NCI-H510A treated with DMSO at 0.1 percent for 48 hours (cell line): Measurements from ENCODE around the gene HEXA.
"Not testable (repeated sequence)": the region's sequence is repeated elsewhere in the genome, so short reads cannot be mapped to it uniquely, and the experiment has no call there.

ENCODE experiments used
- DNase-seq: peaks from one replicate; lab custom pipeline; 2025; lab: John Stamatoyannopoulos, UW

HEXA gene

GRCh38 chr15:72375846-72376581, at the start of gene HEXA:
Gene HEXA, minus strand, starts transcription at chr15:72376014. Its CDS starts 42 bp downstream, at chr15:72375972.
- peak; percentile 77 for DNase-seq

DNA sequence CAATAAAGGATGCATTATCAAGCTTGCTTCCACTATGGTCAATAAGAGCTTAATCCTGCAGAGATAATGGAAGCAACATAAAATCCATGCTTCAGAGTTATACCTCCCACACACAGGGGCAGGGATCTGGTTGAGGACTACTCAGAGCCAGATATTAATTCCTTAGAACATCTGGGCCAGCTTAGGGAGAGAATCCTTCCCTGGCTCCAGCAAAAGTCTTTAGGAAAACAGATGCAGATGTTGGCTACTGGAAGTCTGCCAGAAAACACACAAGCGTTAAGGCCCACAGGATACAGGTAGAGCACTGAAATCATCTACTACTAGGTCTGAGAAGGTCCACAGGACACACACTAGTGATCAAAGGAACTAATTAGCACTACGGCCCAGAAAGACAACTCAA, 47.4 kb upstream of the HEXA start:
- DNase-seq: no peak

GRCh38 chr15:72421484-72421883, 45.7 kb upstream of the HEXA start:
- DNase-seq: no peak

DNA sequence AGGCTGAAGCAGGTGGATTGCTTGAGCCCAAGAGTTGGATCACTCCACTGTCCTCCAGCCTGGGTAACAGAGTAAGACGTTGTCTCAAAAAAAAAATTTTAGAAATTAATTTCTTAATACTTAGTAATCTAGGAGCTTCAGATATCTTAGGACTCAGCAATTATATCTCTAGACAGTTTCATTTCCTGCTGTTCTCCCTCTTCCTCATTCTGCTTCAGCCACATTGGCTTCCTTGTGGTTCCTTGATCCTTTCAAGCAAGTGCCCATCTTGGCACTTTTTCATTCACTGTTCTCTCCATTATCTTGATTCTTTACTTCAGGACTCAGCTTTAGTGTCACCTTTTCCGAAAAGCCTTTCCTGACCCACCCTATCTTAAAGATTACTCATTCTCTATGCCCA, 44.8 kb upstream of the HEXA start:
- DNase-seq: no peak

GRCh38 chr15:72419768-72420167, 44.0 kb upstream of the HEXA start:
- DNase-seq: not testable (repeated sequence)

DNA sequence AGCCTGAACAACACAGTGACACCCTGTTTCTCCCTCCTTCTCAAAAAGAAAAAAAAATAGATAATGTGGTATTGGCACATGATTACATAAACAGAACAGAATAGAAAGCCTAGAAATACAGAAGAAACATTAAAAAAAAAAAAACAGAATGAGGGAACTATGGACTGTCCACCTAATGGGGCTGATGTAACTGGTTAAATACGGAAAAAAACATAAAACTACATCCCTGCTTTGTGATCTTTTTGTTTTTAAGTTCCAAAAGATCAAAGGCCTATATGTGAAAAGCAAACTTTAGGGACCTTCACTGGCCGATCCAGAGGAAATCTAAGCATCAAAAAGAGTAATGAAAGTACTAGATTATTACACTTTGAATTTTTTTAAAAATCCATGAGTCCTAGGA, 39.5 kb upstream of the HEXA start:
- DNase-seq: no peak

DNA sequence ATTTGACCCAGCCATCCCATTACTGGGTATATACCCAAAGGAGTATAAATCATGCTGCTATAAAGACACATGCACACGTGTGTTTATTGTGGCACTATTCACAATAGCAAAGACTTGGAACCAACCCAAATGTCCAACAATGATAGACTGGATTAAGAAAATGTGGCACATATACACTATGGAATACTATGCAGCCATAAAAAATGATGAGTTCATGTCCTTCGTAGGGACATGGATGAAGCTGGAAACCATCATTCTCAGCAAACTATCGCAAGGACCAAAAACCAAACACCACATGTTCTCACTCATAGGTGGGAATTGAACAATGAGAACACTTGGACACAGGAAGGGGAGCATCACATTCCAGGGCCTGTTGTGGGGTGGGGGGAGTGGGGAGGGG, 37.5 kb upstream of the HEXA start:
- not testable (repeated sequence) for DNase-seq

GRCh38 chr15:72411544-72411943, 35.7 kb upstream of the HEXA start:
- no peak for DNase-seq

GRCh38 chr15:72411111-72411510, 35.3 kb upstream of the HEXA start:
- DNase-seq: no peak

DNA sequence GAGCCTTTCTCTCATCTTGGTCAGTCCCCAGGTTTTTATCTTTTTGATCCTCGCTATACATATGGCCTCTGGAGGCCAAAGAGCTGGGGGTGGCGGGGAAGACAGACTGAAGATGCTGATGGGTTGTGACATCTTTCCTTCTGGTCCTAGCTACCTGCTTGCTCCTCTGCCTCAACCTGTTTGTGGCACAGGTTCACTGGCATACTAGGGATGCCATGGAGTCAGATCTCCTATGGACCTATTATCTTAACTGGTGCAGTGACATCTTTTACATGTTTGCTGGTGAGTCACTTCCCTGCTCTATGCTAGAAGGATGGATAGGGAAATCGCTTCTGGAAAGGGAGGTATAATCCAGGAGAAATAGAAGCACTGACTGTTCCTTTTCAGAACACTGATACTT, 31.1 kb upstream of the HEXA start:
- DNase-seq: no peak

GRCh38 chr15:72404841-72405240, 29.0 kb upstream of the HEXA start:
- DNase-seq: no peak

DNA sequence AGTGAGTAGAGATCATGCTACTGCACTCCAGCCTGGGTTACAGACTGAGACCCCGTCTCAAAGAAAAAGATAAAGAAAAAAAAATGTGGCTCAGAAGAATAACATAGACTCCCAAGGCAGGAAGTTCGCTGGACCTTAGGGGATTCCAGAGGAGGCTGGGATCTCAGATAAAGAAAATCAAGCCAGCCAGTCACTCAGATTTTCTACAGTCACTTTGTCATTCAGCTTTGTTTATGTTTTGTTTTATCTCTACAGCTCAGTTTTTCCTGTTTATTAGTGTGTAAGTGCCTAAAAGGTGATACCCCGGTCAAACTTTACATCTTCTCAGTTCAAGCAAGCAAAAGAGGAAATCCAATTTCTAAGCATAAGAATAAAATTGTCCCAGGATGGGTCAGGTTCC, 28.5 kb upstream of the HEXA start:
- DNase-seq: no peak

DNA sequence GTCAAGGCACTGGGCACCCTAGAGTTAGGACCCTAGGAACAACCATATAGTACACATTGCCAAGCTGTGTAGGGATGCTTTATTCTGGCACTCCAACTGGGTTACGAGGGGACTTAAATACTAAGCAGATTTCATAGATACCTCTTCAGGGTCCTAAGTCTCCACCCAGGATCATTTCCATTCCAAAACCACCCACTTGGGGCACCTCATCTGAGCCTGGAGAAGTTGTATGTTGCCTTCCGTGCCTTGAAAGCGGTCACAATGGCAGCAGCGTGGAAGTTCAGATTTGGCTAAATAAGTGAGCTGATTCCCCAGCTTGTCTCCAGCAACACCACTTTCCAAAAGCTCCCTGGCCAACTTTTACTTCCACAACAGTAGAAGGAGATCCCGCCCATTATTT, 26.9 kb upstream of the HEXA start:
- no peak for DNase-seq

DNA sequence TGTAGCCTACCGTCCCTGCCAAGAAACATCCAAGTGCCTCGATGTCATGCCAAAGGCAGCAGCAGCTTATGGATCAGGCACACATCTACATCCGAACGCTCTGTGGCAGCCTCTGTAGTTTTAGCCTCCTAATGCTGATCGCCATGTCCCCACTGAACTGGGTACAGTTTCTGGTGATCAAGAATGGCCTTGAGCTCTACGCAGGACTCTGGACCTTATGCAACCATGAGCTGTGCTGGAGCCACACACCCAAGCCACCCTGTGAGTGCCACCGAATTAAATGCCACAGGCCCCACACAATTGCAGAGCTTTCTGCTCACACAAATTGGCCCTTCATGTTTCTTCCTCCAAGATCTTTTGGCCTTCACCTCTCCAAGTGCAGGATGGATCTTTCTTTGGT, 22.8 kb upstream of the HEXA start:
- no peak for DNase-seq

DNA sequence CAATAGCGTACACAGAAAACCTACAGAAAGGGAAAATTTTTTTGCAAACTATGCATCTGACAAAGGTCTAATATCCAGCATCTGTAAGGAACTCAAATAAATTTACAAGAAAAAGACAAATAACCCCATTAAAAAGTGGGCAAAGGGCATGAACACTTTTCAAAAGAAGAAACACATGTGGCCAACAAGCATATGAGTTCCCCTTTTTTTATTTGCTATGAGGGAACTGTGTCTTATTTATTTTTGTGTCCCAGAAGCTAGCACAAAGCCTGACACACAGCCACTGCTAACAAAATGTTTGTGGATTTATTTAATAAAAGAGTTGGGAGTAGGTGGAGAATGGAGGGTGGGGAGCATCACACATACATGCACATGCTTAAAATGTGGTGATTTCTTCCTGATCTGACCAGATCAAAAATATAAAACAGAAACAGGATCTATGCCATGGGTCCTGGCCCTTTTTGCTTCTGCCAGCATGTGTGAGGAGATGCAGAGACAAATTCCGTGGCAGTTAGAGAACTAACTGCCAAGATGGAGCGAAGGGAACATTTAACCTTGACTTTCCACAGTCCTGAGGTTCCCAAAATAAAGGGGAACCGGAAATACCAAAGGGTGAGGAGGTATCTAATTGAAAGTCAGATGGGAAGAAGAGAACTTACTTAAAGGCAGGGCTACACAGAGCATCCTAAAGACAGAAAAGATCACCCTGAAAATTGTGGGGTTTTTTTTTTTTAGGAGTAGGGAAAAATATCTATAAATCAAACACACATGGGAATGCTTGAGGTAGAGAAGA, 22.2 kb upstream of the HEXA start, which contains the start of gene TMEM202:
TMEM202 (plus strand) TSS at position 510 of the 793 bp plus-strand sequence; CDS start at position 532, 22 bp downstream.
- no peak for DNase-seq

- DNase-seq: not testable (repeated sequence)
Measured at GRCh38 chr15:72396331-72396730, 20.5 kb upstream of the HEXA start.

DNA sequence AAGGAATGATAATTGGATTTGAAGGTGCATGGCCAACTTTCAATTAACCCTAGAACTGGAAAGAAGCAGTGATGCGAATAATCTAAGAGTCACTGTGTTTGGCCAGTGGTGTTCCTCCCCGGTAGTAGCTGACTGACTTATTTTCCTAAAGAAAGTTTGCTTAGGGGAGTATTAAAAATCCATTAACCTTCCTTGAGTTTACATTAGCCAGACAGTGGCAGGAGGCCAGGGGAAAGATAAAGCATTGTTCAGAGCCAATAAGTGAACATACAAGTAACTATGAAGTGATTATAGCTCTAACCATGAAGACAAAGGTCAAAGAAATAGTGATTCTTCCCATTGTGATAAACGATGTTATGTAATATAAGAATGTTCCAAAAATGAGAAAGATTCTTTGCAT, 13.4 kb upstream of the HEXA start:
- no peak for DNase-seq

DNA sequence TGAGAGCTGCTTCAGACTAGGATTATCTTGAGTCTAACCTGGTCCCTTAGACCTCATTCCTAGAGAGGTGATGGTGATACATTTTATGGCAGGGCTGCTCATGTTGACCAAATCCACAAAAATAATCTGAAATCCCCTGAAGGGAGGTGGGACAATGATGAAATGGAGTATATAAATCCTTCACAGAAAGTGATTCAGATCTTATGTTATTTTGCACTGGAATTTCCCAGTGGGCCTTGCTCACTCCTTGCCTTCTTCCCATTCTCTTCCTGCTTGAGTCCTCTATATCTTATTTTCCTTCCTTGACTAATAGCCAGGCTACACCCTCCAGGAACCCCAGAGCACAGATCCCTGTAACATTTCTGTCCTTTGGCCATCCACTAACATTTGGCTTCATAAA, 11.9 kb upstream of the HEXA start:
- DNase-seq: no peak

- no peak for DNase-seq
Measured at GRCh38 chr15:72382146-72382545, 6.3 kb upstream of the HEXA start.

- no peak for DNase-seq
Measured at GRCh38 chr15:72380743-72381142, 4.9 kb upstream of the HEXA start.

- DNase-seq: no peak
Measured at GRCh38 chr15:72379856-72380430, 4.1 kb upstream of the HEXA start.

- not testable (repeated sequence) for DNase-seq
Measured at GRCh38 chr15:72379106-72379505, 3.3 kb upstream of the HEXA start.

GRCh38 chr15:72377331-72377730, 1.5 kb upstream of the HEXA start:
- DNase-seq: no peak
